ENCODE results near the gene TGFA.

The TGFA gene

GRCh38 chr2:70519453-70519852, 34.2 kb downstream of the TGFA start:
- no peak overlapping the region for H3K4me3 ChIP-seq (ENCODE audit: low read depth, low read length)
- no peaks in the 10 kb centered on the region for H3K27me3 ChIP-seq
- no peaks in the 10 kb centered on the region for H3K4me1 ChIP-seq
- TF ChIP-seq, protein P1, sequence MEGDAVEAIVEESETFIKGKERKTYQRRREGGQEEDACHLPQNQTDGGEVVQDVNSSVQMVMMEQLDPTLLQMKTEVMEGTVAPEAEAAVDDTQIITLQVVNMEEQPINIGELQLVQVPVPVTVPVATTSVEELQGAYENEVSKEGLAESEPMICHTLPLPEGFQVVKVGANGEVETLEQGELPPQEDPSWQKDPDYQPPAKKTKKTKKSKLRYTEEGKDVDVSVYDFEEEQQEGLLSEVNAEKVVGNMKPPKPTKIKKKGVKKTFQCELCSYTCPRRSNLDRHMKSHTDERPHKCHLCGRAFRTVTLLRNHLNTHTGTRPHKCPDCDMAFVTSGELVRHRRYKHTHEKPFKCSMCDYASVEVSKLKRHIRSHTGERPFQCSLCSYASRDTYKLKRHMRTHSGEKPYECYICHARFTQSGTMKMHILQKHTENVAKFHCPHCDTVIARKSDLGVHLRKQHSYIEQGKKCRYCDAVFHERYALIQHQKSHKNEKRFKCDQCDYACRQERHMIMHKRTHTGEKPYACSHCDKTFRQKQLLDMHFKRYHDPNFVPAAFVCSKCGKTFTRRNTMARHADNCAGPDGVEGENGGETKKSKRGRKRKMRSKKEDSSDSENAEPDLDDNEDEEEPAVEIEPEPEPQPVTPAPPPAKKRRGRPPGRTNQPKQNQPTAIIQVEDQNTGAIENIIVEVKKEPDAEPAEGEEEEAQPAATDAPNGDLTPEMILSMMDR (IDR thresholded peaks at IDR 0.05; ENCODE audit: low read depth, low read length), result no peak
- H3K9me3 ChIP-seq, result no peaks in the 10 kb centered on the region
- no peak for DNase-seq
- no peaks in the 10 kb centered on the region for H3K36me3 ChIP-seq

DNA sequence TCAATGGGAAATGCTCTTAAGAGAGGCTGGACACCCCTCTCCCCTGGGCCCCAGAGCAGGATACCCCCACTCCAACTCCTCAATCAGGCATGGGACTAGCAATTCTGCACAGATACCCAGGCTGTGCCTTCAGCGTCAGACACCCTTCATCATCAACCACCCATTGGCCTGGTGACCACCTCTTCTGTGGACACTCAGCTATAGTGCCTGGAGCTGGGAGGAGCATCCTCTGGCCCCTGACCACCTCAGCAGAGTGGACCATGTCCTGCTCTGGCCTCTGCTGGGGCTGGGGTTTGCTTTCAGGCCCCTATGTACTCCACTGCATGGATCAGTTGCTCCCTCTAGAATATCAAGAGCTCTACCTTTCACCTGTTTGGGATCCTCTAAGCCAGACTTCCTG, 35.1 kb downstream of the TGFA start:
- Histone ChIP-seq H3K9me3 (no peaks in the 10 kb centered on the region), H3K27me3 (no peaks in the 10 kb centered on the region), H3K4me1 (no peaks in the 10 kb centered on the region), H3K36me3 (no peaks in the 10 kb centered on the region), H3K4me3 (ENCODE audit: low read depth, low read length) (no peak overlapping the region)
- TF ChIP-seq, protein P1 (IDR thresholded peaks at IDR 0.05; ENCODE audit: low read depth, low read length), result no peak
- no peak for DNase-seq

- H3K4me3 ChIP-seq (ENCODE audit: low read depth, low read length), result no peak overlapping the region
- H3K27me3 ChIP-seq, result no peaks in the 10 kb centered on the region
- no peaks in the 10 kb centered on the region for H3K9me3 ChIP-seq
- H3K4me1 ChIP-seq, result no peaks in the 10 kb centered on the region
- TF ChIP-seq, protein P1 (IDR thresholded peaks at IDR 0.05; ENCODE audit: low read depth, low read length), result no peak
- no peak for DNase-seq
- no peaks in the 10 kb centered on the region for H3K36me3 ChIP-seq
Measured at GRCh38 chr2:70517804-70518203, 35.8 kb downstream of the TGFA start.

DNA sequence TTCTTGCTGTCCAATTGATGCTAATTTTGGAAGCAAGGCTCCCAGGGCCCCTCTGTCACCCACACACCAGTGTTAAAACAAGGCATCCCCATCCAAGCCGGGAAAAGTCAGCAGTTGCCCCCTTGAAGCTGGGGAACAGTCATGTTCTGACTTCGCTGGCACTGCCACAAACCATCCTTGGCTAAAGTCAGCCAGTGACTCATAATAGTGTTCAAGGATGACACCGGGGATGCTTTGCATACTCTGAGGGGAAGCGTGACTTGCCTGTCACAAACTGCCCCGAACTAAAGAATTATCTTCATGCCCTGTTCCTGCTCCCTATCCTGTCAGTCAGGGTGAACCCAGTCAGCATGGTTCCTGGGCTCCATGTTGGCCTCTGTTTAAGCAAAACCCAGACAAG, 37.0 kb downstream of the TGFA start:
- Histone ChIP-seq H3K27me3 (no peaks in the 10 kb centered on the region), H3K36me3 (no peaks in the 10 kb centered on the region), H3K4me1 (no peaks in the 10 kb centered on the region), H3K4me3 (ENCODE audit: low read depth, low read length) (no peak overlapping the region), H3K9me3 (no peaks in the 10 kb centered on the region)
- no peak for DNase-seq
- TF ChIP-seq, protein P1 (IDR thresholded peaks at IDR 0.05; ENCODE audit: low read depth, low read length), result no peak

DNA sequence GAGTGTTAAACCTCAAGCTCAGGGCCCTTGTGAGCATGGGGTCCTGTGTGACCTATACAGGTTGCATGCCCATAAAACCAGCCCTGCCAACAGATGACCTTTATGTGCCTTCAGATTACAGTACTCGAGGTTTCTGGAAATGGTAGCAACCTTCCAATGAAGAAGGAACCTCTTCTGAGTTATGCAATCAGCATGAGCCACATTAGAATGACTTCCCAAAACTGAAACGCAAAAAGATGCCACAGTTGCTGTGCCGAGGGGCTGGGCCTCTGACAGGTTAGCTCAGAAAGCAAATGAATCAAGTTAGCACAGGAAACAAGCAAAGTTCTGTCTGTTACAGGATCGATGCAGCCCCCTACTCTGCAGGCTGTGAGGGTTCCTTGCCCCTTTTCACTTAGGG, 37.7 kb downstream of the TGFA start:
- DNase-seq, result no peak
- H3K4me1 ChIP-seq, result no peaks in the 10 kb centered on the region
- H3K9me3 ChIP-seq, result no peaks in the 10 kb centered on the region
- TF ChIP-seq, protein P1 (IDR thresholded peaks at IDR 0.05; ENCODE audit: low read depth, low read length), result no peak
- no peaks in the 10 kb centered on the region for H3K27me3 ChIP-seq
- no peaks in the 10 kb centered on the region for H3K36me3 ChIP-seq
- H3K4me3 ChIP-seq (ENCODE audit: low read depth, low read length), result no peak overlapping the region

- no peak overlapping the region for H3K4me3 ChIP-seq (ENCODE audit: low read depth, low read length)
- TF ChIP-seq, protein P1 (IDR thresholded peaks at IDR 0.05; ENCODE audit: low read depth, low read length), result no peak
- no peak for DNase-seq
- no peaks in the 10 kb centered on the region for H3K27me3 ChIP-seq
- H3K36me3 ChIP-seq, result no peaks in the 10 kb centered on the region
- H3K4me1 ChIP-seq, result no peaks in the 10 kb centered on the region
- no peaks in the 10 kb centered on the region for H3K9me3 ChIP-seq
Measured at GRCh38 chr2:70514612-70515055, 39.0 kb downstream of the TGFA start.
